Adipocyte (in vitro differentiated cells): ENCODE data around the gene TENM3.
A peak's percentile ranks its signal among the peaks of the same experiment; 100 is the strongest.
"Not testable (repeated sequence)": the region's sequence is repeated elsewhere in the genome, so short reads cannot be mapped to it uniquely, and the experiment has no call there.

ENCODE experiments used
- DNase-seq: peaks from one replicate; pipeline ENCODE4 v3.0.0-alpha.2; 2015; ENCODE audit warnings: low read depth
- H3K27me3 ChIP-seq: replicated peaks from 2 replicates; pipeline ENCODE4 v1.7.0; 2013; ENCODE audit warnings: mild to moderate bottlenecking, low read length, moderate library complexity; ENCODE audit not compliant: control insufficient read depth, insufficient read depth
- H3K36me3 ChIP-seq: 2 replicates; pipeline ENCODE4 v1.7.0; 2013; ENCODE audit warnings: low read length, mild to moderate bottlenecking, moderate library complexity; ENCODE audit not compliant: control insufficient read depth, insufficient read depth, severe bottlenecking
- H3K4me1 ChIP-seq: 2 replicates; pipeline ENCODE4 v1.7.0; 2013; ENCODE audit warnings: mild to moderate bottlenecking, low read length, moderate library complexity; ENCODE audit not compliant: control insufficient read depth, insufficient read depth
- H3K4me3 ChIP-seq: 2 replicates; pipeline ENCODE4 v1.7.0; 2013; ENCODE audit warnings: mild to moderate bottlenecking, low read length, moderate library complexity
- H3K9ac ChIP-seq: 2 replicates; pipeline ENCODE4 v1.7.0; 2013; ENCODE audit warnings: mild to moderate bottlenecking, low read length, moderate library complexity
- H3K9me3 ChIP-seq: 2 replicates; pipeline ENCODE4 v1.7.0; 2013; ENCODE audit warnings: mild to moderate bottlenecking, low read length, moderate library complexity; ENCODE audit not compliant: control insufficient read depth

Gene TENM3

GRCh38 chr4:182370491-182370890, 127.3 kb downstream of the TENM3 start:
- Histone ChIP-seq H3K36me3 (no peaks in the 10 kb centered on the region), H3K27me3 (no peaks in the 10 kb centered on the region), H3K9me3 (no peaks in the 10 kb centered on the region), H3K4me3 (no peak overlapping the region), H3K9ac (no peak overlapping the region), H3K4me1 (no peaks in the 10 kb centered on the region)
- DNase-seq, result no peak

GRCh38 chr4:182380771-182381181, 137.6 kb downstream of the TENM3 start:
- Histone ChIP-seq H3K36me3 (no peaks in the 10 kb centered on the region), H3K9me3 (no peaks in the 10 kb centered on the region), H3K4me1 (peaks cover 4% of the 10 kb centered on the region), H3K9ac (no peak overlapping the region), H3K4me3 (no peak overlapping the region), H3K27me3 (no peaks in the 10 kb centered on the region)
- DNase-seq, result peak; percentile 52

- DNase-seq, result no peak
- Histone ChIP-seq H3K27me3 (no peaks in the 10 kb centered on the region), H3K4me3 (no peak overlapping the region), H3K36me3 (no peaks in the 10 kb centered on the region), H3K9ac (no peak overlapping the region), H3K9me3 (no peaks in the 10 kb centered on the region), H3K4me1 (peaks cover 4% of the 10 kb centered on the region)
Observed at GRCh38 chr4:182382941-182383340, 139.7 kb downstream of the TENM3 start.

- H3K36me3 ChIP-seq, result no peaks in the 10 kb centered on the region
- no peak for DNase-seq
- no peak overlapping the region for H3K4me3 ChIP-seq
- H3K9me3 ChIP-seq, result no peaks in the 10 kb centered on the region
- no peak overlapping the region for H3K9ac ChIP-seq
- H3K4me1 ChIP-seq, result peaks cover 4% of the 10 kb centered on the region
- H3K27me3 ChIP-seq, result no peaks in the 10 kb centered on the region
Observed at GRCh38 chr4:182384631-182385091, 141.5 kb downstream of the TENM3 start.

GRCh38 chr4:182385897-182386296, 142.7 kb downstream of the TENM3 start:
- no peaks in the 10 kb centered on the region for H3K9me3 ChIP-seq
- H3K4me1 ChIP-seq, result no peaks in the 10 kb centered on the region
- no peak for DNase-seq
- H3K9ac ChIP-seq, result no peak overlapping the region
- H3K4me3 ChIP-seq, result no peak overlapping the region
- no peaks in the 10 kb centered on the region for H3K36me3 ChIP-seq
- H3K27me3 ChIP-seq, result no peaks in the 10 kb centered on the region

GRCh38 chr4:182386576-182386975, 143.4 kb downstream of the TENM3 start:
- H3K4me3 ChIP-seq, H3K4me1 ChIP-seq, H3K9ac ChIP-seq, DNase-seq, H3K9me3 ChIP-seq, H3K36me3 ChIP-seq, H3K27me3 ChIP-seq: not testable (repeated sequence)

GRCh38 chr4:182391111-182391684, 148.0 kb downstream of the TENM3 start:
- no peaks in the 10 kb centered on the region for H3K9me3 ChIP-seq
- H3K27me3 ChIP-seq, result no peaks in the 10 kb centered on the region
- no peak overlapping the region for H3K4me3 ChIP-seq
- peaks cover 7% of the 10 kb centered on the region for H3K4me1 ChIP-seq
- no peak for DNase-seq
- no peak overlapping the region for H3K9ac ChIP-seq
- no peaks in the 10 kb centered on the region for H3K36me3 ChIP-seq

GRCh38 chr4:182394181-182394580, 151.0 kb downstream of the TENM3 start:
- Histone ChIP-seq H3K27me3 (no peaks in the 10 kb centered on the region), H3K4me3 (no peak overlapping the region), H3K4me1 (peaks cover 7% of the 10 kb centered on the region), H3K9me3 (no peaks in the 10 kb centered on the region), H3K9ac (no peak overlapping the region), H3K36me3 (no peaks in the 10 kb centered on the region)
- DNase-seq, result no peak

GRCh38 chr4:182400081-182400480, 156.9 kb downstream of the TENM3 start:
- no peaks in the 10 kb centered on the region for H3K27me3 ChIP-seq
- no peak overlapping the region for H3K9ac ChIP-seq
- no peak overlapping the region for H3K4me3 ChIP-seq
- H3K9me3 ChIP-seq, result no peaks in the 10 kb centered on the region
- H3K36me3 ChIP-seq, result no peaks in the 10 kb centered on the region
- no peak for DNase-seq
- H3K4me1 ChIP-seq, result no peaks in the 10 kb centered on the region

- Histone ChIP-seq H3K9me3 (no peaks in the 10 kb centered on the region), H3K4me3 (no peak overlapping the region), H3K9ac (no peak overlapping the region), H3K27me3 (no peaks in the 10 kb centered on the region), H3K36me3 (no peaks in the 10 kb centered on the region), H3K4me1 (no peaks in the 10 kb centered on the region)
- no peak for DNase-seq
Observed at GRCh38 chr4:182400790-182401189, 157.6 kb downstream of the TENM3 start.

GRCh38 chr4:182404376-182404775, 161.2 kb downstream of the TENM3 start:
- Histone ChIP-seq H3K4me3 (no peak overlapping the region), H3K9me3 (no peaks in the 10 kb centered on the region), H3K4me1 (peaks cover 9% of the 10 kb centered on the region), H3K36me3 (no peaks in the 10 kb centered on the region), H3K27me3 (no peaks in the 10 kb centered on the region), H3K9ac (no peak overlapping the region)
- DNase-seq, result no peak

GRCh38 chr4:182405087-182405486, 161.9 kb downstream of the TENM3 start:
- no peaks in the 10 kb centered on the region for H3K36me3 ChIP-seq
- no peak overlapping the region for H3K4me3 ChIP-seq
- peaks cover 9% of the 10 kb centered on the region for H3K4me1 ChIP-seq
- no peaks in the 10 kb centered on the region for H3K27me3 ChIP-seq
- no peak for DNase-seq
- no peak overlapping the region for H3K9ac ChIP-seq
- no peaks in the 10 kb centered on the region for H3K9me3 ChIP-seq
